H1 (cell line): ENCODE measurements around the gene CCDC107. TPM values are rescaled to one million over a fixed set of nuclear protein-coding genes. Genes with fewer than 3 reads are reported as not detected.

Source experiments
- CTCF ChIA-PET: fragments of 300-600 bp; sonication (Branson Sonifier 250); formaldehyde crosslinking; loops from one replicate; lab custom pipeline; 2021; ENCODE audit not compliant: partially characterized antibody; lab: Charles Lee
- POLR2A ChIA-PET: fragments of 300-600 bp; sonication (Branson Sonifier 250); formaldehyde crosslinking; loops from one replicate; lab custom pipeline; 2021; ENCODE audit warnings: inconsistent platforms; ENCODE audit not compliant: partially characterized antibody; lab: Charles Lee
- DNase-seq, 2 experiments: peaks; one replicate each; pipeline versions ENCODE4 v3.0.0 to v3.0.0-alpha.2; 2010 to 2022; ENCODE audit warnings: low spot score in 2 of 2, low read depth in 1 of 2, mixed read lengths in 1 of 2
- FAIRE-seq: peaks from 2 replicates; lab custom pipeline; 2011; peaks lifted over from hg19 to GRCh38; lab: Jason Lieb, UNC
- H2AFZ ChIP-seq: 2 replicates; pipeline ENCODE4 v1.8.1; 2012; ENCODE audit warnings: low read length, inconsistent platforms
- H2AK5ac ChIP-seq: 2 replicates; pipeline ENCODE4 v1.6.1; 2013; ENCODE audit warnings: low read depth, low read length
- H2BK120ac ChIP-seq: replicated peaks from 2 replicates; pipeline ENCODE3; 2013; ENCODE audit warnings: low read depth, low read length, inconsistent platforms
- H2BK12ac ChIP-seq: 2 replicates; pipeline ENCODE4 v1.6.1; 2013; ENCODE audit warnings: low read depth, low read length
- H2BK15ac ChIP-seq: 2 replicates; pipeline ENCODE4 v1.6.1; 2013; ENCODE audit warnings: low read length
- H2BK20ac ChIP-seq: 2 replicates; pipeline ENCODE4 v1.6.1; 2013; ENCODE audit warnings: low read length
- H2BK5ac ChIP-seq: 2 replicates; pipeline ENCODE4 v1.6.1; 2013; ENCODE audit warnings: low read depth, low read length
- H3K14ac ChIP-seq: 2 replicates; pipeline ENCODE4 v1.6.1; 2013; ENCODE audit warnings: inconsistent platforms; ENCODE audit not compliant: insufficient read length
- H3K18ac ChIP-seq: 2 replicates; pipeline ENCODE4 v1.6.1; 2013; ENCODE audit warnings: low read length; ENCODE audit errors: extremely low read depth
- H3K23ac ChIP-seq: 2 replicates; pipeline ENCODE4 v1.6.1; 2013; ENCODE audit warnings: inconsistent platforms; ENCODE audit not compliant: insufficient read length
- H3K23me2 ChIP-seq: 2 replicates; pipeline ENCODE4 v1.6.1; 2013; ENCODE audit warnings: low read depth, low read length
- H3K27ac ChIP-seq: 2 replicates; pipeline ENCODE4 v1.6.1; 2011; ENCODE audit warnings: low read depth, low read length, inconsistent platforms
- H3K27me3 ChIP-seq, 4 experiments: replicated peaks in 1 of 4; 1 replicate in 1 of 4; 2 replicates in 3 of 4; pipeline versions ENCODE4 v1.6.1 to v1.8.1; 2011 to 2013; ENCODE audit warnings: low read length in 3 of 4, mild to moderate bottlenecking in 3 of 4, inconsistent platforms in 2 of 4, mixed read lengths in 2 of 4, moderate library complexity in 1 of 4; ENCODE audit not compliant: control insufficient read depth in 3 of 4, insufficient read depth in 3 of 4; ENCODE audit errors: extremely low read depth in 1 of 4
- H3K36me3 ChIP-seq, 4 experiments: 2 replicates each; pipeline versions ENCODE4 v1.6.1 to v1.8.1; 2011 to 2013; ENCODE audit warnings: mild to moderate bottlenecking in 4 of 4, low read length in 3 of 4, moderate library complexity in 2 of 4, control low read depth in 1 of 4, inconsistent platforms in 1 of 4; ENCODE audit not compliant: insufficient read depth in 4 of 4, control insufficient read depth in 2 of 4
- H3K4ac ChIP-seq: replicated peaks from 2 replicates; pipeline ENCODE3; 2013; ENCODE audit warnings: low read length, low read depth, mixed read lengths, inconsistent platforms; ENCODE audit not compliant: insufficient read length
- H3K4me1 ChIP-seq, 4 experiments: replicated peaks in 1 of 4; 1 replicate in 1 of 4; 2 replicates in 3 of 4; pipeline versions ENCODE4 v1.6.1 to v1.8.1; 2011 to 2013; ENCODE audit warnings: low read length in 3 of 4, inconsistent platforms in 2 of 4, mixed read lengths in 1 of 4; ENCODE audit not compliant: insufficient read depth in 4 of 4, control insufficient read depth in 3 of 4
- H3K4me2 ChIP-seq, 2 experiments: 2 replicates each; pipeline versions ENCODE4 v1.6.1 to v1.8.1; 2011 to 2013; ENCODE audit warnings: low read depth in 2 of 2, low read length in 2 of 2, control low read depth in 1 of 2, inconsistent platforms in 1 of 2, mild to moderate bottlenecking in 1 of 2; ENCODE audit not compliant: insufficient read depth in 1 of 2
- H3K4me3 ChIP-seq, 4 experiments: fragments of 200-600, 300-600 bp in 1 of 4; sonication (generic), shearing (Covaris generic), sonication (Bioruptor Twin) in 1 of 4; 2 replicates each; pipeline versions ENCODE4 v1.5.1 to v1.8.1; 2011 to 2016; ENCODE audit warnings: low read length in 4 of 4, low read depth in 3 of 4, control low read depth in 2 of 4, inconsistent platforms in 2 of 4, mild to moderate bottlenecking in 2 of 4, mixed read lengths in 1 of 4, moderate library complexity in 1 of 4; ENCODE audit not compliant: insufficient read depth in 2 of 4; ENCODE audit errors: extremely low read depth in 1 of 4
- H3K56ac ChIP-seq: replicated peaks from 2 replicates; pipeline ENCODE3; 2013; ENCODE audit warnings: low read depth, mild to moderate bottlenecking, mixed read lengths, low read length, inconsistent platforms; ENCODE audit not compliant: insufficient read length
- H3K79me1 ChIP-seq: 2 replicates; pipeline ENCODE4 v1.6.1; 2013; ENCODE audit warnings: low read depth, low read length, control low read depth
- H3K79me2 ChIP-seq, 2 experiments: 2 replicates each; pipeline versions ENCODE4 v1.6.1 to v1.8.1; 2012 to 2013; ENCODE audit warnings: low read length in 2 of 2, mild to moderate bottlenecking in 2 of 2, inconsistent platforms in 1 of 2; ENCODE audit not compliant: insufficient read depth in 2 of 2, control insufficient read depth in 1 of 2
- H3K9ac ChIP-seq, 4 experiments: replicated peaks in 1 of 4; 1 replicate in 1 of 4; 2 replicates in 3 of 4; pipeline versions ENCODE4 v1.6.1 to v1.8.1; 2011 to 2013; ENCODE audit warnings: low read depth in 3 of 4, low read length in 3 of 4, control low read depth in 2 of 4, mild to moderate bottlenecking in 2 of 4, moderate library complexity in 2 of 4, inconsistent platforms in 1 of 4; ENCODE audit errors: extremely low read depth in 1 of 4
- H3K9me3 ChIP-seq, 2 experiments: 2 replicates each; pipeline versions ENCODE4 v1.6.1 to v1.8.1; 2012 to 2013; ENCODE audit warnings: mild to moderate bottlenecking in 2 of 2, moderate library complexity in 2 of 2, control low read depth in 1 of 2, inconsistent platforms in 1 of 2, low read depth in 1 of 2, low read length in 1 of 2, mixed read lengths in 1 of 2; ENCODE audit not compliant: insufficient read depth in 2 of 2
- H4K20me1 ChIP-seq, 2 experiments: replicated peaks in 1 of 2; 2 replicates each; pipeline versions ENCODE3 to v1.8.1; 2011 to 2013; ENCODE audit warnings: inconsistent platforms in 2 of 2, low read length in 2 of 2, mild to moderate bottlenecking in 1 of 2; ENCODE audit not compliant: insufficient read depth in 2 of 2, control insufficient read depth in 1 of 2
- H4K5ac ChIP-seq: 2 replicates; pipeline ENCODE4 v1.6.1; 2013; ENCODE audit warnings: low read length, low read depth, mixed read lengths, inconsistent platforms; ENCODE audit not compliant: insufficient read length
- H4K8ac ChIP-seq: 2 replicates; pipeline ENCODE4 v1.8.0; 2013; ENCODE audit warnings: mild to moderate bottlenecking, moderate library complexity, low read length, inconsistent platforms; ENCODE audit not compliant: insufficient read depth; ENCODE audit errors: extremely low read depth
- H4K91ac ChIP-seq: replicated peaks from 2 replicates; pipeline ENCODE3; 2013; ENCODE audit warnings: low read length, mixed read lengths, inconsistent platforms; ENCODE audit not compliant: insufficient read length
- ATF3 ChIP-seq: IDR thresholded peaks from 2 replicates; pipeline ENCODE4 v1.6.1; 2011; ENCODE audit warnings: low read depth, mild to moderate bottlenecking, low read length; ENCODE audit not compliant: insufficient read depth
- CBX5 ChIP-seq: fragments of 300-800, 300-1000 bp; sonication (generic); IDR thresholded peaks from 2 replicates; pipeline ENCODE4 v1.7.1; 2016; ENCODE audit warnings: antibody characterized with exemption, low read length, low read depth
- E2F6 ChIP-seq: IDR thresholded peaks from 2 replicates; pipeline ENCODE4 v1.6.1; 2012; ENCODE audit warnings: inconsistent platforms
- JUND ChIP-seq: IDR thresholded peaks from 2 replicates; pipeline ENCODE4 v1.6.1; 2011; ENCODE audit warnings: mild to moderate bottlenecking, improper control_type of control experiment, low read length
- NANOG ChIP-seq: IDR thresholded peaks from 2 replicates; pipeline ENCODE4 v1.6.1; 2011; ENCODE audit warnings: low read length, low read depth, mild to moderate bottlenecking, inconsistent platforms; ENCODE audit not compliant: insufficient read depth, poor library complexity, severe bottlenecking
- RXRA ChIP-seq: IDR thresholded peaks from 2 replicates; pipeline ENCODE4 v1.6.1; 2011; ENCODE audit warnings: low read depth, mild to moderate bottlenecking, low read length, moderate library complexity; ENCODE audit not compliant: insufficient read depth
- SUZ12 ChIP-seq: fragments of 200-600 bp; sonication (generic); IDR thresholded peaks from 2 replicates; pipeline ENCODE4 v1.6.1; 2012; ENCODE audit warnings: mild to moderate bottlenecking, inconsistent platforms, low read length, moderate library complexity, mixed read lengths
- TAF7 ChIP-seq: optimal IDR thresholded peaks from 2 replicates; pipeline ENCODE3; 2011; ENCODE audit warnings: low read depth, mild to moderate bottlenecking, inconsistent platforms, low read length, moderate library complexity, borderline replicate concordance
- WGBS, 2 experiments: shearing (Covaris generic) in 1 of 2; methylation state at CpG; one replicate each; pipeline versions ENCODE4 v1.1.6 to v1.1.7; 2013 to 2015; ENCODE audit warnings: low lambda C conversion rate in 2 of 2, mixed read lengths in 2 of 2, inconsistent platforms in 1 of 2, low coverage in 1 of 2, missing lambda C conversion rate in 1 of 2; ENCODE audit not compliant: insufficient replicate concordance in 2 of 2, insufficient coverage in 1 of 2, insufficient read length in 1 of 2; ENCODE audit errors: extremely low coverage in 1 of 2, missing lambda C conversion rate in 1 of 2; 5-methylcytosine and 5-hydroxymethylcytosine counted together
- polyA plus RNA-seq, 7 experiments: library from polyadenylated mRNA; depleted of rRNA in 3 of 7; stranded (reverse) in 5 of 7; unstranded in 2 of 7; fragments of >200 nt in 5 of 7; fragments of 200-250 nt in 2 of 7; gene quantifications; 1 replicate in 5 of 7; 2 replicates in 1 of 7; 4 replicates in 1 of 7; pipeline versions ENCODE4 v1.2.1 to v1.2.3, GENCODE V29; 2011 to 2013; ENCODE audit warnings: missing spikeins in 2 of 7, mixed read lengths in 2 of 7
- total RNA-seq: library from RNA; stranded (reverse); fragmentation: NEBNext Ultra II Directional; extraction: Animal tissue kit (Norgen Biotek cat#: 25700); gene quantifications from 2 replicates; pipeline ENCODE4 v1.2.1, GENCODE V29; 2021

The CCDC107 gene
- total and polyA plus RNA-seq, 2 of the 8 experiments (the other 6 are each of a cell fraction or from before 2014, with no cell fraction given): 8.2 to 9.0 TPM

DNA sequence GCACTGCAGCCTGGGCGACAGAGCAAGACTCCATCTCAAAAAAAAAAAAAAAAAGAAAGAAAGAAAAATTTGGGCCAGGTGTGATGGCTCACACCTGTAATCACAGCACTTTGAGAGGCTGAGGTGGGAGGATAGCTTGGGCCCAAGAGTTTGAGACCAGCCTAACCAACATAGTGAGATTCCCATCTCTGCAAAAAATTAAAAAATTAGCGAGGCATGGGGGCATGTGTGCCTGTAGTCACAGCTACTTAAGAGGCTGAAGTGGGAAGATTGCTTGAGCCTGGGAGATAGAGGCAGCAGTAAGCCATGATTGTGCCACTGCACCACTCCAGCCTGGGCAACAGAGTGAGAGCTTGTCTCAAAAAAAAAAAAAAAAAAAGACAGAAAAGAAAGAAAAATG, 4.5 kb upstream of the CCDC107 start:
- no peaks in the 10 kb centered on the region for H3K36me3 ChIP-seq
- H3K79me2 ChIP-seq: no peaks in the 10 kb centered on the region
- FAIRE-seq: no peak
- no peaks in the 10 kb centered on the region for H4K20me1 ChIP-seq
- H2BK120ac ChIP-seq: no peak overlapping the region
- H3K18ac ChIP-seq: no peak overlapping the region
- no peak overlapping the region for H2BK5ac ChIP-seq
- no peak overlapping the region for H2AFZ ChIP-seq
- peaks cover 0 to 7% (median 0%) of the 10 kb centered on the region in 4 experiments; a peak in 1 of 7 replicates for H3K27me3 ChIP-seq
- H3K79me1 ChIP-seq: no peaks in the 10 kb centered on the region
- no peak overlapping the region for H2BK15ac ChIP-seq
- H3K9me3 ChIP-seq: no peaks in the 10 kb centered on the region
- H4K8ac ChIP-seq: no peak overlapping the region
- peaks cover 8% of the 10 kb centered on the region for H3K23me2 ChIP-seq
- no peak overlapping the region for H3K9ac ChIP-seq
- no peak overlapping the region for H3K14ac ChIP-seq
- H2AK5ac ChIP-seq: no peak overlapping the region
- no peak overlapping the region for H3K4me2 ChIP-seq
- H2BK20ac ChIP-seq: no peak overlapping the region
- H4K91ac ChIP-seq: no peak overlapping the region
- TF ChIP-seq TAF7: no peak
- no peak for TF ChIP-seq RXRA
- no peak for TF ChIP-seq E2F6
- TF ChIP-seq JUND: no peak
- TF ChIP-seq NANOG: no peak
- TF ChIP-seq SUZ12: no peak
- TF ChIP-seq ATF3: no peak
- TF ChIP-seq CBX5: no peak
- TF ChIP-seq, all 59 proteins: peak for 0
- DNase-seq: no peak
- ChIA-PET CTCF (interaction anchor here (0.6 to 15.9 kb wide), 4 partner anchors 26 to 1833 kb away, joined by 3 to 347 read pairs (median 4); partner anchors contain the start of gene TPM2), POLR2A (interaction anchor here (0.8 kb wide), 1 partner anchor 30 kb away, joined by 3 read pairs; no protein-coding TSS in a partner anchor)
- peaks cover 2 to 17% (median 12%) of the 10 kb centered on the region in 4 experiments; a peak in 6 of 7 replicates for H3K4me1 ChIP-seq
- H2BK12ac ChIP-seq: no peak overlapping the region
- 75% methylated on average over 2 of the region's 2 CpGs; no CpG with 5 or more reads in 1 of the 2 experiments for WGBS, 2 experiments
- no peak overlapping the region for H3K4me3 ChIP-seq
- no peak overlapping the region for H3K27ac ChIP-seq
- H3K4ac ChIP-seq: no peak overlapping the region
- no peak overlapping the region for H4K5ac ChIP-seq
- H3K23ac ChIP-seq: no peak overlapping the region
- no peak overlapping the region for H3K56ac ChIP-seq
